ENCODE results near the gene PRTFDC1. TPM values are rescaled to one million over a fixed set of nuclear protein-coding genes. Genes with fewer than 3 reads are reported as not detected.

The PRTFDC1 gene
- total and polyA plus RNA-seq, 2 of the 8 experiments (the other 6 are each of a cell fraction or from before 2014, with no cell fraction given), result 5.9 to 6.6 TPM

GRCh38 chr10:24974976-24975375 is 22.6 kb upstream of the PRTFDC1 start:
- DNase-seq (ENCODE audit: low read depth in 1 of 2, low spot score in 2 of 2) (no peak), FAIRE-seq (no peak)
- no peak overlapping the region for H4K91ac ChIP-seq (replicated peaks; ENCODE audit: insufficient read length, low read length)
- H3K9me3 ChIP-seq (ENCODE audit: insufficient read depth in 2 of 2, low read depth in 1 of 2, low read length in 1 of 2), result no peaks in the 10 kb centered on the region
- no peaks in the 10 kb centered on the region for H3K4me1 ChIP-seq (replicated peaks in 1 of 4; ENCODE audit: control insufficient read depth in 3 of 4, insufficient read depth in 4 of 4, low read length in 3 of 4)
- no peak overlapping the region for H3K27ac ChIP-seq (ENCODE audit: low read depth, low read length)
- H3K18ac ChIP-seq (ENCODE audit: extremely low read depth, low read length), result no peak overlapping the region
- no peak overlapping the region for H3K14ac ChIP-seq (ENCODE audit: insufficient read length)
- H3K4ac ChIP-seq (replicated peaks; ENCODE audit: insufficient read length, low read depth, low read length), result no peak overlapping the region
- H3K79me2 ChIP-seq (ENCODE audit: control insufficient read depth in 1 of 2, insufficient read depth in 2 of 2, low read length in 2 of 2), result no peaks in the 10 kb centered on the region
- H3K36me3 ChIP-seq (ENCODE audit: control insufficient read depth in 2 of 4, insufficient read depth in 4 of 4, low read length in 3 of 4), result no peaks in the 10 kb centered on the region
- no peak overlapping the region for H2BK120ac ChIP-seq (replicated peaks; ENCODE audit: low read depth, low read length)
- no peaks in the 10 kb centered on the region for H3K23me2 ChIP-seq (ENCODE audit: low read depth, low read length)
- H4K20me1 ChIP-seq (replicated peaks in 1 of 2; ENCODE audit: control insufficient read depth in 1 of 2, insufficient read depth in 2 of 2, low read length in 2 of 2), result no peaks in the 10 kb centered on the region
- no peak overlapping the region for H3K56ac ChIP-seq (replicated peaks; ENCODE audit: insufficient read length, low read depth, low read length)
- H4K8ac ChIP-seq (ENCODE audit: extremely low read depth, insufficient read depth, low read length), result no peak overlapping the region
- no peak overlapping the region for H2BK20ac ChIP-seq (ENCODE audit: low read length)
- POLR2A ChIA-PET (ENCODE audit: partially characterized antibody), result no interaction called here
- no peak overlapping the region for H2AK5ac ChIP-seq (ENCODE audit: low read depth, low read length)
- H3K23ac ChIP-seq (ENCODE audit: insufficient read length), result no peak overlapping the region
- H2BK12ac ChIP-seq (ENCODE audit: low read depth, low read length), result no peak overlapping the region
- H3K4me2 ChIP-seq (ENCODE audit: insufficient read depth in 1 of 2, low read depth in 2 of 2, low read length in 2 of 2), result no peak overlapping the region
- 94% methylated on average over 2 of the region's 2 CpGs; no CpG with 5 or more reads in 1 of the 2 experiments for WGBS, 2 experiments (ENCODE audit: extremely low coverage in 1 of 2, insufficient coverage in 1 of 2, insufficient read length in 1 of 2, insufficient replicate concordance in 2 of 2, low coverage in 1 of 2, low lambda C conversion rate in 2 of 2, missing lambda C conversion rate in 1 of 2)
- no peak overlapping the region for H2BK5ac ChIP-seq (ENCODE audit: low read depth, low read length)
- no peak overlapping the region for H3K9ac ChIP-seq (replicated peaks in 1 of 4; ENCODE audit: extremely low read depth in 1 of 4, low read depth in 3 of 4, low read length in 3 of 4)
- H2AFZ ChIP-seq (ENCODE audit: low read length), result no peak overlapping the region
- CTCF ChIA-PET (ENCODE audit: partially characterized antibody), result interaction anchor here (0.6 to 0.8 kb wide), 2 partner anchors 27 to 1287 kb away, joined by 3 to 4 read pairs; no protein-coding TSS in a partner anchor
- no peaks in the 10 kb centered on the region for H3K79me1 ChIP-seq (ENCODE audit: low read depth, low read length)
- H4K5ac ChIP-seq (ENCODE audit: insufficient read length, low read depth, low read length), result no peak overlapping the region
- H2BK15ac ChIP-seq (ENCODE audit: low read length), result no peak overlapping the region
- H3K4me3 ChIP-seq (ENCODE audit: extremely low read depth in 1 of 4, insufficient read depth in 2 of 4, low read depth in 3 of 4, low read length in 4 of 4), result no peak overlapping the region
- no peaks in the 10 kb centered on the region for H3K27me3 ChIP-seq (replicated peaks in 1 of 4; ENCODE audit: control insufficient read depth in 3 of 4, extremely low read depth in 1 of 4, insufficient read depth in 3 of 4, low read length in 3 of 4)
- TF ChIP-seq HDAC2 (IDR thresholded peaks at IDR 0.05; ENCODE audit: borderline replicate concordance in 1 of 2, low read depth in 2 of 2, low read length in 2 of 2) (no peak), EGR1 (IDR thresholded peaks at IDR 0.05; ENCODE audit: borderline replicate concordance, low read depth, low read length) (no peak), PHF8 (conservative IDR thresholded peaks at IDR 0.05; ENCODE audit: low read depth, low read length) (no peak), SIX5 (IDR thresholded peaks at IDR 0.05; ENCODE audit: low read depth, low read length) (no peak), YY1 (IDR thresholded peaks at IDR 0.05; ENCODE audit: low read depth, low read length) (no peak), SUZ12 (IDR thresholded peaks at IDR 0.05; ENCODE audit: low read length) (no peak), SP1 (IDR thresholded peaks at IDR 0.05; ENCODE audit: low read depth, low read length) (no peak), RNF2 (IDR thresholded peaks at IDR 0.05; ENCODE audit: borderline replicate concordance, low read depth, low read length, missing control alignments, poor library complexity, severe bottlenecking) (no peak), TAF7 (optimal IDR thresholded peaks at IDR 0.05; ENCODE audit: borderline replicate concordance, low read depth, low read length) (no peak), SP2 (IDR thresholded peaks at IDR 0.05; ENCODE audit: low read length) (no peak), MAFK (IDR thresholded peaks at IDR 0.05; ENCODE audit: low read depth, low read length) (no peak), NANOG (IDR thresholded peaks at IDR 0.05; ENCODE audit: insufficient read depth, low read depth, low read length, poor library complexity, severe bottlenecking) (no peak), SIN3A (conservative IDR thresholded peaks at IDR 0.05 in 1 of 2, IDR thresholded peaks at IDR 0.05 in 1 of 2; ENCODE audit: low read depth in 1 of 2, low read length in 2 of 2) (no peak), POU5F1 (IDR thresholded peaks at IDR 0.05; ENCODE audit: low read depth, low read length) (no peak)

All from H1 (cell line).